GM18502 (cell line): ENCODE data around the gene KIFC3.
"Not testable (repeated sequence)": the region's sequence is repeated elsewhere in the genome, so short reads cannot be mapped to it uniquely, and the experiment has no call there.

ENCODE experiments used
- ATAC-seq: cut with Tn5 transposase; IDR thresholded peaks from one replicate; pipeline ENCODE4 v1.9.1; 2021; ENCODE audit warnings: mild to moderate bottlenecking; ENCODE audit not compliant: unreplicated experiment, poor library complexity

KIFC3 gene

GRCh38 chr16:57791195-57791892 lies 10.9 kb downstream of the KIFC3 start:
- ATAC-seq = no peak

GRCh38 chr16:57788951-57789350 lies 13.3 kb downstream of the KIFC3 start:
- no peak for ATAC-seq

- ATAC-seq = no peak
Measured at GRCh38 chr16:57788252-57788841, 13.9 kb downstream of the KIFC3 start.

- ATAC-seq = no peak
Measured at GRCh38 chr16:57787519-57787905, 14.8 kb downstream of the KIFC3 start.

GRCh38 chr16:57786632-57787518 lies 15.4 kb downstream of the KIFC3 start:
- ATAC-seq = no peak

GRCh38 chr16:57785924-57786323 lies 16.4 kb downstream of the KIFC3 start:
- ATAC-seq = no peak

- no peak for ATAC-seq
Measured at GRCh38 chr16:57785385-57785784, 16.9 kb downstream of the KIFC3 start.

GRCh38 chr16:57784334-57784733 lies 18.0 kb downstream of the KIFC3 start:
- ATAC-seq = no peak

- ATAC-seq = no peak
Measured at GRCh38 chr16:57783883-57784282, 18.4 kb downstream of the KIFC3 start.

- ATAC-seq = no peak
Measured at GRCh38 chr16:57783116-57783515, 19.2 kb downstream of the KIFC3 start.

- ATAC-seq = not testable (repeated sequence)
Measured at GRCh38 chr16:57782607-57783055, 19.7 kb downstream of the KIFC3 start.

- no peak for ATAC-seq
Measured at GRCh38 chr16:57781741-57782606, 20.3 kb downstream of the KIFC3 start.

GRCh38 chr16:57781349-57781740 lies 20.9 kb downstream of the KIFC3 start:
- no peak for ATAC-seq

GRCh38 chr16:57779836-57780235 lies 22.5 kb downstream of the KIFC3 start:
- not testable (repeated sequence) for ATAC-seq

GRCh38 chr16:57778658-57779057 lies 23.6 kb downstream of the KIFC3 start:
- ATAC-seq = no peak

- ATAC-seq = no peak
Measured at GRCh38 chr16:57775661-57776469, 26.4 kb downstream of the KIFC3 start.

GRCh38 chr16:57774705-57775285 lies 27.5 kb downstream of the KIFC3 start:
- no peak for ATAC-seq

GRCh38 chr16:57773655-57774295 lies 28.5 kb downstream of the KIFC3 start:
- ATAC-seq = no peak

- ATAC-seq = no peak
Measured at GRCh38 chr16:57773019-57773418, 29.3 kb downstream of the KIFC3 start.
